GM10847 (cell line): Measurements from ENCODE around the gene LRRC3.

Experiments
- POLR2A ChIP-seq: IDR thresholded peaks from 2 replicates; pipeline ENCODE4 v1.6.1; 2011; ENCODE audit not compliant: insufficient read length; ENCODE audit errors: extremely low read depth

The LRRC3 gene

GRCh38 chr21:44471996-44472395 lies 16.7 kb downstream of the LRRC3 start:
- TF ChIP-seq POLR2A = no peak

GRCh38 chr21:44473915-44474555 lies 18.7 kb downstream of the LRRC3 start:
- no peak for TF ChIP-seq POLR2A

- no peak for TF ChIP-seq POLR2A
These were observed 20.0 kb downstream of the LRRC3 start for GRCh38 chr21:44475266-44475845.

- no peak for TF ChIP-seq POLR2A
These were observed 21.8 kb downstream of the LRRC3 start for GRCh38 chr21:44477131-44477530.

GRCh38 chr21:44477712-44478111 lies 22.4 kb downstream of the LRRC3 start:
- no peak for TF ChIP-seq POLR2A

GRCh38 chr21:44478124-44478800 lies 23.0 kb downstream of the LRRC3 start:
- no peak for TF ChIP-seq POLR2A

- TF ChIP-seq POLR2A = no peak
These were observed 23.5 kb downstream of the LRRC3 start for GRCh38 chr21:44478801-44479167.

GRCh38 chr21:44480200-44481053 lies 25.1 kb downstream of the LRRC3 start:
- no peak for TF ChIP-seq POLR2A

- no peak for TF ChIP-seq POLR2A
These were observed 27.4 kb downstream of the LRRC3 start for GRCh38 chr21:44482581-44483287.

GRCh38 chr21:44483288-44484237 lies 28.3 kb downstream of the LRRC3 start:
- no peak for TF ChIP-seq POLR2A

- no peak for TF ChIP-seq POLR2A
These were observed 29.4 kb downstream of the LRRC3 start for GRCh38 chr21:44484498-44485253.

- no peak for TF ChIP-seq POLR2A
These were observed 30.0 kb downstream of the LRRC3 start for GRCh38 chr21:44485254-44485793.

GRCh38 chr21:44485796-44486195 lies 30.5 kb downstream of the LRRC3 start:
- no peak for TF ChIP-seq POLR2A
